Right hindlimb (tissue), 1 donor: ENCODE data around the gene HYCC1.
"Not testable (repeated sequence)": the region's sequence is repeated elsewhere in the genome, so short reads cannot be mapped to it uniquely, and the experiment has no call there.

Source experiments
- DNase-seq: peaks from one replicate; pipeline ENCODE4 v3.0.0-alpha.2; 2018

HYCC1 gene

GRCh38 chr7:22983257-22983855, 30.6 kb downstream of the HYCC1 start:
- DNase-seq: no peak

GRCh38 chr7:22980422-22980821, 33.5 kb downstream of the HYCC1 start:
- no peak for DNase-seq

- DNase-seq: no peak
Measured at GRCh38 chr7:22979861-22980260, 34.1 kb downstream of the HYCC1 start.

- no peak for DNase-seq
Measured at GRCh38 chr7:22979251-22979650, 34.7 kb downstream of the HYCC1 start.

GRCh38 chr7:22974636-22975035, 39.3 kb downstream of the HYCC1 start:
- DNase-seq: not testable (repeated sequence)

- no peak for DNase-seq
Measured at GRCh38 chr7:22972207-22972606, 41.7 kb downstream of the HYCC1 start.

GRCh38 chr7:22969010-22969431, 44.9 kb downstream of the HYCC1 start:
- no peak for DNase-seq
